ENCODE results near the gene CLOCK. TPM values are rescaled to one million over a fixed set of nuclear protein-coding genes. Genes with fewer than 3 reads are reported as not detected.
A peak's percentile ranks its signal among the peaks of the same experiment; 100 is the strongest.

Gene CLOCK
- total and polyA plus RNA-seq, 9 of the 15 experiments (the other 6 are each of a cell fraction or from before 2014, with no cell fraction given), result 3.7 to 14.4 (median 9.4) TPM

- TF ChIP-seq SRSF1 (IDR thresholded peaks at IDR 0.05; ENCODE audit: low read depth, low read length), result 0 out of 2 replicates have a peak, but pooled peaks have one; percentile 53
- TF ChIP-seq ZFP36 (IDR thresholded peaks at IDR 0.05; ENCODE audit: low read depth, low read length, partially characterized antibody), result no peak
- 0 out of 2 replicates have a peak, but pooled peaks have one; percentile 69 for TF ChIP-seq RBM34 (IDR thresholded peaks at IDR 0.05; ENCODE audit: borderline replicate concordance, insufficient read depth, low read length)
- peak in 1 of 2 experiments; percentile 54; a peak in 1 of 4 replicates for TF ChIP-seq TEAD1 (CRISPR knock-in tag; IDR thresholded peaks at IDR 0.05)
- TF ChIP-seq CREM (IDR thresholded peaks at IDR 0.05; ENCODE audit: low read depth), result peak; percentile 68
- no peak for TF ChIP-seq ATF1 (CRISPR knock-in tag; IDR thresholded peaks at IDR 0.05)
- 0 out of 2 replicates have a peak, but pooled peaks have one; percentile 14 for TF ChIP-seq ATF1 (tag; IDR thresholded peaks at IDR 0.05)
- peak; percentile 12 for TF ChIP-seq PRPF4 (IDR thresholded peaks at IDR 0.05; ENCODE audit: insufficient read depth, low read depth, low read length, poor library complexity, severe bottlenecking)
- peak; percentile 95 for TF ChIP-seq FIP1L1 (IDR thresholded peaks at IDR 0.05; ENCODE audit: low read depth, low read length, poor library complexity, severe bottlenecking)
- TF ChIP-seq CREB1 (IDR thresholded peaks at IDR 0.05), result peak; percentile 43; the same call in 1 of the 2 replicates
- peak; percentile 73 for TF ChIP-seq CREB1 (CRISPR knock-in tag; IDR thresholded peaks at IDR 0.05)
- no peak for TF ChIP-seq RBM17 (IDR thresholded peaks at IDR 0.05; ENCODE audit: borderline replicate concordance, low read depth, low read length)
- no peak for TF ChIP-seq ZC3H11A (IDR thresholded peaks at IDR 0.05; ENCODE audit: low read depth, low read length)
- TF ChIP-seq, protein P1, sequence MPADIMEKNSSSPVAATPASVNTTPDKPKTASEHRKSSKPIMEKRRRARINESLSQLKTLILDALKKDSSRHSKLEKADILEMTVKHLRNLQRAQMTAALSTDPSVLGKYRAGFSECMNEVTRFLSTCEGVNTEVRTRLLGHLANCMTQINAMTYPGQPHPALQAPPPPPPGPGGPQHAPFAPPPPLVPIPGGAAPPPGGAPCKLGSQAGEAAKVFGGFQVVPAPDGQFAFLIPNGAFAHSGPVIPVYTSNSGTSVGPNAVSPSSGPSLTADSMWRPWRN (IDR thresholded peaks at IDR 0.05; ENCODE audit: low read depth), result no peak
- peak; percentile 90 to 92 for TF ChIP-seq MAZ (CRISPR knock-in tag; conservative IDR thresholded peaks at IDR 0.05 in 1 of 2, IDR thresholded peaks at IDR 0.05 in 1 of 2)
- TF ChIP-seq HDAC2 (IDR thresholded peaks at IDR 0.05), result peak; percentile 80; the same call in 1 of the 2 replicates
- 0 out of 4 replicates have a peak, but pooled peaks of 1 of the 2 experiments have one; percentile 40 for TF ChIP-seq SRF (CRISPR knock-in tag; IDR thresholded peaks at IDR 0.05)
- TF ChIP-seq, protein P2, sequence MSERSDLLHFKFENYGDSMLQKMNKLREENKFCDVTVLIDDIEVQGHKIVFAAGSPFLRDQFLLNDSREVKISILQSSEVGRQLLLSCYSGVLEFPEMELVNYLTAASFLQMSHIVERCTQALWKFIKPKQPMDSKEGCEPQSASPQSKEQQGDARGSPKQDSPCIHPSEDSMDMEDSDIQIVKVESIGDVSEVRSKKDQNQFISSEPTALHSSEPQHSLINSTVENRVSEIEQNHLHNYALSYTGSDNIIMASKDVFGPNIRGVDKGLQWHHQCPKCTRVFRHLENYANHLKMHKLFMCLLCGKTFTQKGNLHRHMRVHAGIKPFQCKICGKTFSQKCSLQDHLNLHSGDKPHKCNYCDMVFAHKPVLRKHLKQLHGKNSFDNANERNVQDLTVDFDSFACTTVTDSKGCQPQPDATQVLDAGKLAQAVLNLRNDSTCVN (CRISPR knock-in tag; IDR thresholded peaks at IDR 0.05), result no peak
- TF ChIP-seq BMI1 (IDR thresholded peaks at IDR 0.05; ENCODE audit: low read length), result no peak
- TF ChIP-seq, protein P3, sequence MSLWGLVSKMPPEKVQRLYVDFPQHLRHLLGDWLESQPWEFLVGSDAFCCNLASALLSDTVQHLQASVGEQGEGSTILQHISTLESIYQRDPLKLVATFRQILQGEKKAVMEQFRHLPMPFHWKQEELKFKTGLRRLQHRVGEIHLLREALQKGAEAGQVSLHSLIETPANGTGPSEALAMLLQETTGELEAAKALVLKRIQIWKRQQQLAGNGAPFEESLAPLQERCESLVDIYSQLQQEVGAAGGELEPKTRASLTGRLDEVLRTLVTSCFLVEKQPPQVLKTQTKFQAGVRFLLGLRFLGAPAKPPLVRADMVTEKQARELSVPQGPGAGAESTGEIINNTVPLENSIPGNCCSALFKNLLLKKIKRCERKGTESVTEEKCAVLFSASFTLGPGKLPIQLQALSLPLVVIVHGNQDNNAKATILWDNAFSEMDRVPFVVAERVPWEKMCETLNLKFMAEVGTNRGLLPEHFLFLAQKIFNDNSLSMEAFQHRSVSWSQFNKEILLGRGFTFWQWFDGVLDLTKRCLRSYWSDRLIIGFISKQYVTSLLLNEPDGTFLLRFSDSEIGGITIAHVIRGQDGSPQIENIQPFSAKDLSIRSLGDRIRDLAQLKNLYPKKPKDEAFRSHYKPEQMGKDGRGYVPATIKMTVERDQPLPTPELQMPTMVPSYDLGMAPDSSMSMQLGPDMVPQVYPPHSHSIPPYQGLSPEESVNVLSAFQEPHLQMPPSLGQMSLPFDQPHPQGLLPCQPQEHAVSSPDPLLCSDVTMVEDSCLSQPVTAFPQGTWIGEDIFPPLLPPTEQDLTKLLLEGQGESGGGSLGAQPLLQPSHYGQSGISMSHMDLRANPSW (CRISPR knock-in tag; IDR thresholded peaks at IDR 0.05), result no peak
- TF ChIP-seq POLR2G (IDR thresholded peaks at IDR 0.05; ENCODE audit: low read depth, low read length), result peak; percentile 83
- peak; percentile 74 for TF ChIP-seq GABPB1 (CRISPR knock-in tag; IDR thresholded peaks at IDR 0.05)
- no peak for TF ChIP-seq FOXK2 (conservative IDR thresholded peaks at IDR 0.05 in 1 of 2, IDR thresholded peaks at IDR 0.05 in 1 of 2; ENCODE audit: low read depth in 2 of 2)
- TF ChIP-seq SMAD4 (CRISPR knock-in tag; conservative IDR thresholded peaks at IDR 0.05), result peak; percentile 69
Observed at GRCh38 chr4:55546756-55547465, at the start of gene CLOCK (continued).

Measured in K562 (cell line).